Measurements from ENCODE around the gene SMAD5.

SMAD5 gene

GRCh38 chr5:136157514-136157913 lies 24.9 kb downstream of the SMAD5 start:
- TF ChIP-seq TAF1 (IDR thresholded peaks at IDR 0.05; ENCODE audit: borderline replicate concordance, insufficient read depth, low read length) (no peak), FOXP2 (optimal IDR thresholded peaks at IDR 0.05; ENCODE audit: borderline replicate concordance, extremely low read depth, extremely low read length, insufficient read depth) (no peak), SIN3A (IDR thresholded peaks at IDR 0.05; ENCODE audit: borderline replicate concordance, insufficient read depth, low read length) (no peak), POLR2AphosphoS5 (IDR thresholded peaks at IDR 0.05; ENCODE audit: low read depth, low read length) (no peak)
- TF ChIP-seq, protein P1, sequence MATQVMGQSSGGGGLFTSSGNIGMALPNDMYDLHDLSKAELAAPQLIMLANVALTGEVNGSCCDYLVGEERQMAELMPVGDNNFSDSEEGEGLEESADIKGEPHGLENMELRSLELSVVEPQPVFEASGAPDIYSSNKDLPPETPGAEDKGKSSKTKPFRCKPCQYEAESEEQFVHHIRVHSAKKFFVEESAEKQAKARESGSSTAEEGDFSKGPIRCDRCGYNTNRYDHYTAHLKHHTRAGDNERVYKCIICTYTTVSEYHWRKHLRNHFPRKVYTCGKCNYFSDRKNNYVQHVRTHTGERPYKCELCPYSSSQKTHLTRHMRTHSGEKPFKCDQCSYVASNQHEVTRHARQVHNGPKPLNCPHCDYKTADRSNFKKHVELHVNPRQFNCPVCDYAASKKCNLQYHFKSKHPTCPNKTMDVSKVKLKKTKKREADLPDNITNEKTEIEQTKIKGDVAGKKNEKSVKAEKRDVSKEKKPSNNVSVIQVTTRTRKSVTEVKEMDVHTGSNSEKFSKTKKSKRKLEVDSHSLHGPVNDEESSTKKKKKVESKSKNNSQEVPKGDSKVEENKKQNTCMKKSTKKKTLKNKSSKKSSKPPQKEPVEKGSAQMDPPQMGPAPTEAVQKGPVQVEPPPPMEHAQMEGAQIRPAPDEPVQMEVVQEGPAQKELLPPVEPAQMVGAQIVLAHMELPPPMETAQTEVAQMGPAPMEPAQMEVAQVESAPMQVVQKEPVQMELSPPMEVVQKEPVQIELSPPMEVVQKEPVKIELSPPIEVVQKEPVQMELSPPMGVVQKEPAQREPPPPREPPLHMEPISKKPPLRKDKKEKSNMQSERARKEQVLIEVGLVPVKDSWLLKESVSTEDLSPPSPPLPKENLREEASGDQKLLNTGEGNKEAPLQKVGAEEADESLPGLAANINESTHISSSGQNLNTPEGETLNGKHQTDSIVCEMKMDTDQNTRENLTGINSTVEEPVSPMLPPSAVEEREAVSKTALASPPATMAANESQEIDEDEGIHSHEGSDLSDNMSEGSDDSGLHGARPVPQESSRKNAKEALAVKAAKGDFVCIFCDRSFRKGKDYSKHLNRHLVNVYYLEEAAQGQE (IDR thresholded peaks at IDR 0.05; ENCODE audit: insufficient read depth in 1 of 2, low read depth in 2 of 2, low read length in 2 of 2): no peak

DNA sequence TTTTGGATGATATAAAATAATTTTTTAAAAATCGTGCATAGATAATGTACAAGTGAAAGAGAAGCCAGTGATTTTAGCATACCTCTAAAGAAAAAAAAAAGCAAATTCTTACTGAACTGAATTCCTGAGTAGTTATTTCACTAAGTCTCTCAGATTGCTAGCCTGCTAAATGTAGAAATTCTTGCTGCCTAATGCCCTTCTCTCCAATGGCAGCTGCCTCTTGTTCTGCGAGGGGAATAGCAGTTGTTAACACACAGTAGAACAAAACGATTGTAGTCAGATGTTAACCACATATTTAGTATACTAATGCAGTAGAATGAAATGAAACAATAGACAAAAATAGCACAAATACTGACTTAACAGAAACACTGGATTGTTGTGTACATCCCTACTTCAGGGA lies 26.8 kb downstream of the SMAD5 start:
- TF ChIP-seq SIN3A (IDR thresholded peaks at IDR 0.05; ENCODE audit: borderline replicate concordance, insufficient read depth, low read length): no peak
- no peak for TF ChIP-seq POLR2AphosphoS5 (IDR thresholded peaks at IDR 0.05; ENCODE audit: low read depth, low read length)
- TF ChIP-seq FOXP2 (optimal IDR thresholded peaks at IDR 0.05; ENCODE audit: borderline replicate concordance, extremely low read depth, extremely low read length, insufficient read depth): no peak
- TF ChIP-seq, protein P1 (IDR thresholded peaks at IDR 0.05; ENCODE audit: insufficient read depth in 1 of 2, low read depth in 2 of 2, low read length in 2 of 2): no peak
- no peak for TF ChIP-seq TAF1 (IDR thresholded peaks at IDR 0.05; ENCODE audit: borderline replicate concordance, insufficient read depth, low read length)

GRCh38 chr5:136162008-136162407 lies 29.4 kb downstream of the SMAD5 start:
- TF ChIP-seq, protein P1 (IDR thresholded peaks at IDR 0.05; ENCODE audit: insufficient read depth in 1 of 2, low read depth in 2 of 2, low read length in 2 of 2): no peak
- TF ChIP-seq SIN3A (IDR thresholded peaks at IDR 0.05; ENCODE audit: borderline replicate concordance, insufficient read depth, low read length) (no peak), POLR2AphosphoS5 (IDR thresholded peaks at IDR 0.05; ENCODE audit: low read depth, low read length) (no peak), FOXP2 (optimal IDR thresholded peaks at IDR 0.05; ENCODE audit: borderline replicate concordance, extremely low read depth, extremely low read length, insufficient read depth) (no peak), TAF1 (IDR thresholded peaks at IDR 0.05; ENCODE audit: borderline replicate concordance, insufficient read depth, low read length) (no peak)

GRCh38 chr5:136164226-136164625 lies 31.6 kb downstream of the SMAD5 start:
- TF ChIP-seq, protein P1 (IDR thresholded peaks at IDR 0.05; ENCODE audit: insufficient read depth in 1 of 2, low read depth in 2 of 2, low read length in 2 of 2): no peak
- TF ChIP-seq SIN3A (IDR thresholded peaks at IDR 0.05; ENCODE audit: borderline replicate concordance, insufficient read depth, low read length): no peak
- TF ChIP-seq FOXP2 (optimal IDR thresholded peaks at IDR 0.05; ENCODE audit: borderline replicate concordance, extremely low read depth, extremely low read length, insufficient read depth): no peak
- no peak for TF ChIP-seq TAF1 (IDR thresholded peaks at IDR 0.05; ENCODE audit: borderline replicate concordance, insufficient read depth, low read length)
- TF ChIP-seq POLR2AphosphoS5 (IDR thresholded peaks at IDR 0.05; ENCODE audit: low read depth, low read length): no peak

DNA sequence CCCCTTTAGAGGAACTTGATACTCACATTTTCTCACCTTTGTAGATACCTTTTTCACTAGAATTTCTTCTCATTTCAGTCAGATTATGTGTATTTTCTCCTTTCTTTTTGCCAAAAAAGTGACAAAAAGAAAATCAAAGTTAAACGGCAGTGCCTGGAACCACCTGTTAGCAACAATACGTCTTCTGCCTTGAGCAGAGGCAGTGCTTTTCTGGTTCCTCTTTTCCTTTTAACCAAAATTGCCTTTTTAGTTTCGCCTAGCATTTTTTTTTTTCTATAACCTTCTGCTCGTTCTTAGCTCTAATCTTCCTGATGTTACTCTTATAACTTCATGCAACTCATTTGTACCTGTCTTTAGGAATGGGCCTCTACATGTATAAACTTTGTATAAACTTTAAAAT lies 34.3 kb downstream of the SMAD5 start:
- TF ChIP-seq FOXP2 (optimal IDR thresholded peaks at IDR 0.05; ENCODE audit: borderline replicate concordance, extremely low read depth, extremely low read length, insufficient read depth): no peak

Measured in PFSK-1 (cell line).